GM12878 (cell line): ENCODE results near the gene CPVL. TPM values are rescaled to one million over a fixed set of nuclear protein-coding genes. Genes with fewer than 3 reads are reported as not detected.

Experiments used
- ATAC-seq: fragments of 200-7000 bp; cut with Tn5 transposase; 3 replicates; pipeline ENCODE4 v1.9.1; 2020; ENCODE audit warnings: mild to moderate bottlenecking, moderate library complexity
- BruUV-seq: library from RNA; stranded (reverse); fragments of 400-500 nt; replicated peaks from 2 replicates; lab custom pipeline; 2021; lab: Mats Ljungman, UMichigan
- CTCF ChIA-PET: fragments of 300-600 bp; sonication (Branson Sonifier 250); formaldehyde crosslinking; extraction: SDS; loops from one replicate; lab custom pipeline; 2021; ENCODE audit warnings: inconsistent platforms; lab: Yijun Ruan, JAX
- POLR2A ChIA-PET: fragments of 350-600 bp; formaldehyde crosslinking; extraction: SDS; loops from one replicate; lab custom pipeline; 2021; ENCODE audit warnings: inconsistent platforms; lab: Charles Lee
- RAD21 ChIA-PET: fragments of 300-600 bp; sonication (Branson Sonifier 250); formaldehyde crosslinking; loops from one replicate; lab custom pipeline; 2023; ENCODE audit warnings: antibody characterized with exemption; ENCODE audit not compliant: unreplicated experiment; lab: Charles Lee
- SMC1A ChIA-PET: fragments of 300-600 bp; sonication (Branson Sonifier 250); formaldehyde crosslinking; loops from one replicate; lab custom pipeline; 2023; ENCODE audit not compliant: unreplicated experiment, uncharacterized antibody; lab: Charles Lee
- DNase-seq: peaks from one replicate; pipeline ENCODE4 v3.0.0-alpha.2; 2011; ENCODE audit warnings: low read depth, low spot score
- FAIRE-seq: peaks from 3 replicates; lab custom pipeline; 2011; peaks lifted over from hg19 to GRCh38; lab: Jason Lieb, UNC
- H2AFZ ChIP-seq: 2 replicates; pipeline ENCODE4 v1.6.0; 2011; ENCODE audit warnings: low read depth, low read length, control low read depth; ENCODE audit not compliant: control insufficient read depth
- H3K27ac ChIP-seq: 2 replicates; pipeline ENCODE4 v1.5.1; 2011; ENCODE audit warnings: control low read depth; ENCODE audit not compliant: control insufficient read depth, insufficient read depth
- H3K27me3 ChIP-seq, 2 experiments: replicated peaks in 1 of 2; 2 replicates each; pipeline versions ENCODE4 v1.6.0 to v1.6.1; 2011; ENCODE audit warnings: low read length in 1 of 2; ENCODE audit not compliant: control insufficient read depth in 2 of 2, insufficient read depth in 2 of 2
- H3K36me3 ChIP-seq, 2 experiments: 2 replicates each; pipeline ENCODE4 v1.5.1; 2011; ENCODE audit warnings: low read length in 1 of 2; ENCODE audit not compliant: control insufficient read depth in 2 of 2, insufficient read depth in 2 of 2
- H3K4me1 ChIP-seq: 2 replicates; pipeline ENCODE4 v1.6.1; 2011; ENCODE audit warnings: mild to moderate bottlenecking, low read length, moderate library complexity, mixed read lengths; ENCODE audit not compliant: control insufficient read depth, insufficient read depth
- H3K4me2 ChIP-seq: 2 replicates; pipeline ENCODE4 v1.6.0; 2011; ENCODE audit warnings: control low read depth; ENCODE audit not compliant: control insufficient read depth, insufficient read depth
- H3K4me3 ChIP-seq: fragments of 200-600 bp; sonication (generic); 2 replicates; pipeline ENCODE4 v1.5.1; 2016
- H3K79me2 ChIP-seq: 2 replicates; pipeline ENCODE4 v1.6.0; 2011; ENCODE audit warnings: low read length; ENCODE audit not compliant: control insufficient read depth, insufficient read depth
- H3K9ac ChIP-seq: 2 replicates; pipeline ENCODE4 v1.8.0; 2011; ENCODE audit warnings: low read length, control low read depth, mixed read lengths; ENCODE audit not compliant: control insufficient read depth, insufficient read depth
- H3K9me3 ChIP-seq: replicated peaks from 3 replicates; pipeline ENCODE4 v1.5.1; 2011; ENCODE audit warnings: mild to moderate bottlenecking, low read length; ENCODE audit not compliant: control insufficient read depth, insufficient read depth
- H4K20me1 ChIP-seq: 2 replicates; pipeline ENCODE4 v1.6.0; 2011; ENCODE audit not compliant: control insufficient read depth, insufficient read depth
- CBX3 ChIP-seq: fragments of 200-600 bp; sonication (generic); IDR thresholded peaks from 2 replicates; pipeline ENCODE4 v1.6.1; 2016; ENCODE audit warnings: low read depth, borderline replicate concordance
- CEBPB ChIP-seq, 2 experiments: fragments of 150-350 bp in 1 of 2; IDR thresholded peaks; 2 replicates each; pipeline ENCODE4 v1.6.1; 2012 to 2014; ENCODE audit warnings: low read depth in 2 of 2, low read length in 2 of 2, borderline replicate concordance in 1 of 2, inconsistent platforms in 1 of 2
- EED ChIP-seq: sonication (generic); IDR thresholded peaks from 2 replicates; pipeline ENCODE4 v1.6.1; 2016; ENCODE audit warnings: antibody characterized with exemption, low read depth
- KLF5 ChIP-seq: fragments of 450-650 bp; IDR thresholded peaks from 2 replicates; pipeline ENCODE4 v1.6.1; 2014; ENCODE audit warnings: mild to moderate bottlenecking; ENCODE audit not compliant: partially characterized antibody
- RAD51 ChIP-seq: fragments of 450-650 bp; IDR thresholded peaks from 2 replicates; pipeline ENCODE4 v1.6.1; 2016; ENCODE audit warnings: moderate library complexity, mild to moderate bottlenecking, inconsistent platforms
- RUNX3 ChIP-seq: IDR thresholded peaks from 2 replicates; pipeline ENCODE4 v1.6.1; 2012; ENCODE audit warnings: low read length, inconsistent platforms
- SREBF1 ChIP-seq: IDR thresholded peaks from 2 replicates; pipeline ENCODE4 v1.6.1; 2012; ENCODE audit warnings: mild to moderate bottlenecking, low read length
- TARDBP ChIP-seq: IDR thresholded peaks from 2 replicates; pipeline ENCODE4 v1.6.1; 2016; ENCODE audit warnings: borderline replicate concordance
- TCF7 ChIP-seq: IDR thresholded peaks from 2 replicates; pipeline ENCODE4 v1.6.1; 2014; ENCODE audit warnings: antibody characterized with exemption, borderline replicate concordance
- ZBTB40 ChIP-seq: fragments of 450-650 bp; IDR thresholded peaks from 2 replicates; pipeline ENCODE4 v1.6.1; 2016; ENCODE audit warnings: mild to moderate bottlenecking, moderate library complexity, borderline replicate concordance
- ZNF687 ChIP-seq: fragments of 450-650 bp; IDR thresholded peaks from 2 replicates; pipeline ENCODE4 v1.6.1; 2017; ENCODE audit warnings: mild to moderate bottlenecking, moderate library complexity
- WGBS: methylation state at CpG from one replicate; pipeline ENCODE4 v1.1.6; 2016; ENCODE audit warnings: low lambda C conversion rate; ENCODE audit not compliant: insufficient replicate concordance, insufficient coverage; ENCODE audit errors: missing lambda C conversion rate; 5-methylcytosine and 5-hydroxymethylcytosine counted together
- in situ Hi-C: fragments of 300-500 bp; cut with MboI; formaldehyde crosslinking; loops from 9 replicates; pipeline ENCODE4 v1.14.3; 2018; ENCODE audit warnings: mixed read lengths
- intact Hi-C: fragments of 100-400 bp; cut with micrococcal nuclease; formaldehyde crosslinking; loops from one replicate; pipeline ENCODE4 v1.14.2; 2022; ENCODE audit not compliant: unreplicated experiment
- polyA plus RNA-seq, 11 experiments: library from polyadenylated mRNA; depleted of rRNA in 4 of 11; unstranded in 6 of 11; stranded (reverse) in 5 of 11; fragments of >200 nt; fragmentation: Nextera tagmentation in 4 of 11; fragmentation: Illumina TruSeq in 1 of 11; extraction: Ambion mirVana in 4 of 11; extraction: Trizol in 1 of 11; gene quantifications; 1 replicate in 1 of 11; 2 replicates in 10 of 11; pipeline versions ENCODE4 v1.2.1 to v1.2.3, GENCODE V29; 2011 to 2016; ENCODE audit warnings: inconsistent platforms in 2 of 11, missing spikeins in 2 of 11, low read depth in 1 of 11
- total RNA-seq, 4 experiments: library from RNA; depleted of rRNA in 3 of 4; stranded (reverse); fragments of >200 nt in 3 of 4; fragmentation: Illumina TruSeq in 1 of 4; extraction: Trizol in 1 of 4; gene quantifications; 2 replicates each; pipeline versions ENCODE4 v1.2.1 to v1.2.3, GENCODE V29; 2013 to 2021
- TF ChIP-seq, protein P1 (sequence below): IDR thresholded peaks from 2 replicates; pipeline ENCODE4 v1.6.1; 2011; ENCODE audit warnings: borderline replicate concordance, low read depth, mild to moderate bottlenecking, moderate library complexity, low read length; ENCODE audit not compliant: insufficient read depth, poor library complexity, severe bottlenecking
- TF ChIP-seq, protein P2 (sequence below): fragments of 450-650 bp; IDR thresholded peaks from 2 replicates; pipeline ENCODE4 v1.6.1; 2016; ENCODE audit warnings: mild to moderate bottlenecking

Gene CPVL
- total and polyA plus RNA-seq, 10 of the 15 experiments (the other 5 are each of a cell fraction or from before 2014, with no cell fraction given) = 0.59 TPM; not detected in 9

DNA sequence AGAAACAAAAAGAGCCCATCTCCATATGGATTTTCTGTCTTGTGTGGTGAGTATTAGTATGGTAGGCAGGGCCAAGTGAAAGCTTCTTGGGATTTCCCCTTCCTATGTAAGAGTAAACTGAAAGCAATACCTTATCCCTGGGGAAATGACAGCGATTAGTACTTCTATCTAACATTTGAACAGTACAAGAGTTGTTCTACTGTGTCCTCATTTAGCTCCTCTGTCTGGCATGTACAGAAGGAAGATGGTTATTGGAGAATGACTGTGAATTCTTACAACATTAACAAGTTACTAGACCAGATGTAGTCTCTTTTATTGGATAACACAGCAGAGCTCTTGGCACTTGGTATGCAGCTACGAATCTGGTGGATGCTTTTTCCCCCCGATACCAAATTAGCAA is 170.3 kb downstream of the CPVL start (continued):
- TF ChIP-seq ZBTB40 (no peak), CEBPB (IDR thresholded peaks at IDR 0.05; ENCODE audit: borderline replicate concordance in 1 of 2, low read depth in 2 of 2, low read length in 2 of 2) (no peak), SREBF1 (no peak)
- TF ChIP-seq, protein P1, sequence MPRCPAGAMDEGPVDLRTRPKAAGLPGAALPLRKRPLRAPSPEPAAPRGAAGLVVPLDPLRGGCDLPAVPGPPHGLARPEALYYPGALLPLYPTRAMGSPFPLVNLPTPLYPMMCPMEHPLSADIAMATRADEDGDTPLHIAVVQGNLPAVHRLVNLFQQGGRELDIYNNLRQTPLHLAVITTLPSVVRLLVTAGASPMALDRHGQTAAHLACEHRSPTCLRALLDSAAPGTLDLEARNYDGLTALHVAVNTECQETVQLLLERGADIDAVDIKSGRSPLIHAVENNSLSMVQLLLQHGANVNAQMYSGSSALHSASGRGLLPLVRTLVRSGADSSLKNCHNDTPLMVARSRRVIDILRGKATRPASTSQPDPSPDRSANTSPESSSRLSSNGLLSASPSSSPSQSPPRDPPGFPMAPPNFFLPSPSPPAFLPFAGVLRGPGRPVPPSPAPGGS = no peak

DNA sequence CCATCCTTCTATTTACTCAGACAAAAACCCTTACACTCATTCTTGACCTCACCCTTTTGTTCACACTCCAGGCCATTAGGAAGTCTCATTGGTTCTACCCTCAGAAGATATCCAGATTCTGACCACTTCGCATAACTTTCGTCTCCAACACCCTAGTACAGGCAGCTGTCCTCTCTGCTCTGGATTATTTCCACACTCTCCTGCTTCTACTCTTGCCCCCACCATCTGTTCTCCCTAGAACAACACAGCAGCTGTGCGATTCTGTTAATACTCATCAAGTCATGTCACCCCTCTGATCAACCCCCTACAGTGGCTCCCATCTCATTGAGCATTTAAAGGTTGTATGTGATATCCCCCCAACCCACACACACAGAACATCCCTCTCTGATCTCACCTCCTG is 172.7 kb downstream of the CPVL start:
- ChIA-PET SMC1A (no interaction called here), CTCF (no interaction called here), RAD21 (no interaction called here), POLR2A (no interaction called here)
- in situ Hi-C loops = no loop called here
- no peak overlapping the region for H3K4me2 ChIP-seq
- intact Hi-C loops = no loop called here
- 49% methylated on average over 3 of the region's 3 CpGs for WGBS
- H2AFZ ChIP-seq = no peak overlapping the region
- no peak overlapping the region for H3K4me3 ChIP-seq
- no peaks in the 10 kb centered on the region for H3K4me1 ChIP-seq
- H3K27ac ChIP-seq = no peak overlapping the region
- no peaks in the 10 kb centered on the region for H3K79me2 ChIP-seq
- no TSS peak for BruUV-seq
- no peaks in the 10 kb centered on the region for H3K36me3 ChIP-seq
- no peak overlapping the region for H3K9ac ChIP-seq
- ATAC-seq (no peak), FAIRE-seq (no peak), DNase-seq (no peak)
- no peaks in the 10 kb centered on the region for H3K27me3 ChIP-seq
- no peaks in the 10 kb centered on the region for H4K20me1 ChIP-seq
- H3K9me3 ChIP-seq = peaks cover 2% of the 10 kb centered on the region; the same call in 2 of the 3 replicates
- no peak for TF ChIP-seq RUNX3
- no peak for TF ChIP-seq CBX3
- no peak for TF ChIP-seq TARDBP
- TF ChIP-seq KLF5 = no peak
- TF ChIP-seq, protein P2, sequence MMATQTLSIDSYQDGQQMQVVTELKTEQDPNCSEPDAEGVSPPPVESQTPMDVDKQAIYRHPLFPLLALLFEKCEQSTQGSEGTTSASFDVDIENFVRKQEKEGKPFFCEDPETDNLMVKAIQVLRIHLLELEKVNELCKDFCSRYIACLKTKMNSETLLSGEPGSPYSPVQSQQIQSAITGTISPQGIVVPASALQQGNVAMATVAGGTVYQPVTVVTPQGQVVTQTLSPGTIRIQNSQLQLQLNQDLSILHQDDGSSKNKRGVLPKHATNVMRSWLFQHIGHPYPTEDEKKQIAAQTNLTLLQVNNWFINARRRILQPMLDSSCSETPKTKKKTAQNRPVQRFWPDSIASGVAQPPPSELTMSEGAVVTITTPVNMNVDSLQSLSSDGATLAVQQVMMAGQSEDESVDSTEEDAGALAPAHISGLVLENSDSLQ = no peak
- TF ChIP-seq EED = no peak
- no peak for TF ChIP-seq ZNF687
- TF ChIP-seq RAD51 = no peak
- TF ChIP-seq TCF7 = no peak
